Immature natural killer cell (primary cell): Measurements from ENCODE around the gene ADRB2. TPM values are rescaled to one million over a fixed set of nuclear protein-coding genes. Genes with fewer than 3 reads are reported as not detected.

Experiments
- DNase-seq, 3 donors: peaks; one replicate each; pipeline ENCODE4 v3.0.0; 2022; ENCODE audit warnings: mixed read lengths in 1 of 3
- H3K27ac Mint-ChIP-seq, 6 donors: one replicate each; pipeline ENCODE4 v1.8.0; 2020; ENCODE audit warnings: mixed read lengths in 6 of 6, mild to moderate bottlenecking in 5 of 6, inconsistent platforms in 4 of 6, moderate library complexity in 3 of 6
- H3K27me3 Mint-ChIP-seq, 3 donors: one replicate each; pipeline ENCODE4 v1.8.0; 2020 to 2021; ENCODE audit warnings: low read depth in 3 of 3, mild to moderate bottlenecking in 3 of 3, mixed read lengths in 3 of 3, moderate library complexity in 3 of 3, inconsistent platforms in 1 of 3
- H3K36me3 Mint-ChIP-seq, 3 donors: one replicate each; pipeline ENCODE4 v1.8.0; 2020; ENCODE audit warnings: mixed read lengths in 3 of 3, inconsistent platforms in 2 of 3, mild to moderate bottlenecking in 2 of 3
- H3K4me1 Mint-ChIP-seq, 2 donors: one replicate each; pipeline ENCODE4 v1.8.0; 2020; ENCODE audit warnings: inconsistent platforms in 2 of 2, mild to moderate bottlenecking in 2 of 2, mixed read lengths in 2 of 2, moderate library complexity in 1 of 2
- H3K4me3 Mint-ChIP-seq, 5 donors: one replicate each; pipeline ENCODE4 v1.8.0; 2020; ENCODE audit warnings: mild to moderate bottlenecking in 5 of 5, mixed read lengths in 5 of 5, inconsistent platforms in 3 of 5, moderate library complexity in 3 of 5
- H3K9me3 Mint-ChIP-seq, 6 donors: one replicate each; pipeline ENCODE4 v1.8.0; 2020; ENCODE audit warnings: mild to moderate bottlenecking in 6 of 6, mixed read lengths in 6 of 6, inconsistent platforms in 4 of 6, moderate library complexity in 3 of 6
- polyA plus RNA-seq, 3 donors: library from polyadenylated mRNA; unstranded; fragments of 300-500 nt; fragmentation: Illumina TruSeq; gene quantifications; one replicate each; pipeline ENCODE4 v1.2.3, GENCODE V29; 2021

Gene ADRB2
- 10 to 100 TPM; 34.4 to 65.2 (median 54.1) TPM for polyA plus RNA-seq

DNA sequence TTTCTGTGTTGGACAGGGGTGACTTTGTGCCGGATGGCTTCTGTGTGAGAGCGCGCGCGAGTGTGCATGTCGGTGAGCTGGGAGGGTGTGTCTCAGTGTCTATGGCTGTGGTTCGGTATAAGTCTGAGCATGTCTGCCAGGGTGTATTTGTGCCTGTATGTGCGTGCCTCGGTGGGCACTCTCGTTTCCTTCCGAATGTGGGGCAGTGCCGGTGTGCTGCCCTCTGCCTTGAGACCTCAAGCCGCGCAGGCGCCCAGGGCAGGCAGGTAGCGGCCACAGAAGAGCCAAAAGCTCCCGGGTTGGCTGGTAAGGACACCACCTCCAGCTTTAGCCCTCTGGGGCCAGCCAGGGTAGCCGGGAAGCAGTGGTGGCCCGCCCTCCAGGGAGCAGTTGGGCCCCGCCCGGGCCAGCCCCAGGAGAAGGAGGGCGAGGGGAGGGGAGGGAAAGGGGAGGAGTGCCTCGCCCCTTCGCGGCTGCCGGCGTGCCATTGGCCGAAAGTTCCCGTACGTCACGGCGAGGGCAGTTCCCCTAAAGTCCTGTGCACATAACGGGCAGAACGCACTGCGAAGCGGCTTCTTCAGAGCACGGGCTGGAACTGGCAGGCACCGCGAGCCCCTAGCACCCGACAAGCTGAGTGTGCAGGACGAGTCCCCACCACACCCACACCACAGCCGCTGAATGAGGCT lies at the start of gene ADRB2:
ADRB2 (plus strand) TSS at position 559 of the 686 bp plus-strand sequence. CDS start 221 bp downstream, outside the sequence.
- Mint-ChIP-seq H3K4me1 (peaks cover 36 to 53% of the 10 kb centered on the region in 2 donors), H3K36me3 (peaks cover 26 to 39% (median 29%) of the 10 kb centered on the region in 3 donors), H3K9me3 (no peaks in the 10 kb centered on the region), H3K4me3 (peak within 1 kb of the TSS; percentile 96 to 99 (median 98)), H3K27me3 (peaks cover 6 to 19% (median 8%) of the 10 kb centered on the region in 3 donors), H3K27ac (peak within 1 kb of the TSS; percentile 90 to 98 (median 96))
- peak; percentile 92 to 93 (median 92) for DNase-seq

DNA sequence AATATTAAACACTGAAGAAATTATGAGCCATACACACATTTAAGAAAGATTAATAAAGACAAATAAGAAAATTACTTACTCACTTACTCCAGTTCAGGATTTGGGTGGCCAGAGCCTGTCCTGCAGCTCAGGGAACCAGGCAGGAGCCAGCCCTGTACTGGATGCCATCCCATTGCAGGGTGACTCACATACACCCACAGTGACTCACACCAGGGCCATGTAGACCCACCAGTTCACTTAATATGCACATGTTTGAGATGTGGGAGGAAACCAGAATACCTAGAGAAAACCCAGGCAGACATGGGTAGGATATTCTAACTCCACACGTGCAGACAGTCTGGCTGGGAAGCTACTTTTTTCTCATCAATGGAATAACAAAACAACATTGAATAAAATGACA lies 49.6 kb upstream of the ADRB2 start:
- no peak for DNase-seq
- Mint-ChIP-seq H3K36me3 (peaks cover 0 to 7% (median 0%) of the 10 kb centered on the region in 3 donors), H3K27ac (no peak overlapping the region), H3K4me1 (peaks cover 7 to 9% of the 10 kb centered on the region in 2 donors), H3K9me3 (no peaks in the 10 kb centered on the region), H3K27me3 (peaks cover 6 to 7% (median 6%) of the 10 kb centered on the region in 3 donors), H3K4me3 (no peak overlapping the region)

GRCh38 chr5:148778882-148779281 lies 47.5 kb upstream of the ADRB2 start:
- peaks cover 3 to 4% (median 3%) of the 10 kb centered on the region in 3 donors for H3K27me3 Mint-ChIP-seq
- no peak for DNase-seq
- peaks cover 0 to 7% (median 0%) of the 10 kb centered on the region in 3 donors for H3K36me3 Mint-ChIP-seq
- no peaks in the 10 kb centered on the region for H3K9me3 Mint-ChIP-seq
- H3K4me3 Mint-ChIP-seq = no peak overlapping the region
- peaks cover 12 to 13% of the 10 kb centered on the region in 2 donors for H3K4me1 Mint-ChIP-seq
- H3K27ac Mint-ChIP-seq = no peak overlapping the region

DNA sequence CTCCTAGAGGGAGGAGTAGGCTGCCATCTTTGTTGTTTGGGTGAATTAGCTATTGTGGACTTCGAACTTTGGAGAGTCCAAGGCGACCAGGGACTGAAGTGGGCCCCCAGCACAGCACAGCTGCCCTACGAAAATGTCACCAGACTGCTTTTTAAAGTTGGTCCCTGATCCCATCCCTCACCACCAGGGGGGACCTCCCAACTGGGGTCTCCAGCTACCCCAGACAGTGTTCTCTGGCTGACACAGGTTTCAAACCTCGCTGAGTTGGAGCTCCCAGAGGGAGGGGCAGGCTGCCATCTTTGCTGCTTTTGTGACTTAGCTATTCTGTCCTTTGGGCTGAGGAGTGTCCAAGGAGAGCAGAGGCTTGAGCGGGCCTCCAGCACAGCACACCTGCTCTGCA lies 45.7 kb upstream of the ADRB2 start:
- peaks cover 0 to 7% (median 0%) of the 10 kb centered on the region in 3 donors for H3K36me3 Mint-ChIP-seq
- H3K27ac Mint-ChIP-seq = no peak overlapping the region
- peaks cover 3 to 4% (median 3%) of the 10 kb centered on the region in 3 donors for H3K27me3 Mint-ChIP-seq
- no peak for DNase-seq
- H3K4me3 Mint-ChIP-seq = no peak overlapping the region
- no peaks in the 10 kb centered on the region for H3K9me3 Mint-ChIP-seq
- H3K4me1 Mint-ChIP-seq = peaks cover 12 to 13% of the 10 kb centered on the region in 2 donors

DNA sequence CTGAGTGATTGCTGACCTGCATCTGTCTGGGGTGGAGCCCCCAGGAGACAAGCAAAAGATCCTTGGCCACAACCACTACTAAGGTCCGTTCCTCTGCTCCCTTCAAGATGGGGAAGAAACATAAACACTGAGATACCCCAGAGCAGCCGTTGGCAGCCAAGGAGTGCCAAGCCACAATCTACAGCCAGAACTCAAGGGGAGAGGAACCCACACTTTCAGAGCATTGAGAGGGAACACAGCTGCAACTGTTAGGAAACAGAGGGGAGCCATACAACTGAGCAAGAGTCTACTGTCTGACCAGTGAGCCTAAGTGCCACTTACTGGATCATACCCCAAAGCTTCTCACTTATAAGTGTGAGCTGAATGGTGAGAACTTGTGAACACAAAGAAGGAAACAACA lies 44.6 kb upstream of the ADRB2 start:
- Mint-ChIP-seq H3K36me3 (peaks cover 0 to 7% (median 0%) of the 10 kb centered on the region in 3 donors), H3K9me3 (no peaks in the 10 kb centered on the region), H3K27me3 (peaks cover 3 to 6% (median 5%) of the 10 kb centered on the region in 3 donors), H3K4me3 (peak overlapping the region in 3 of 5 donors; percentile 7 to 61 (median 30)), H3K27ac (peak overlapping the region in 3 of 6 donors; percentile 28 to 33 (median 32)), H3K4me1 (peaks cover 12 to 13% of the 10 kb centered on the region in 2 donors)
- DNase-seq = no peak

- no peak for DNase-seq
- peaks cover 12 to 13% of the 10 kb centered on the region in 2 donors for H3K4me1 Mint-ChIP-seq
- peaks cover 5 to 6% (median 6%) of the 10 kb centered on the region in 3 donors for H3K27me3 Mint-ChIP-seq
- no peaks in the 10 kb centered on the region for H3K9me3 Mint-ChIP-seq
- no peaks in the 10 kb centered on the region for H3K36me3 Mint-ChIP-seq
- no peak overlapping the region for H3K27ac Mint-ChIP-seq
- H3K4me3 Mint-ChIP-seq = no peak overlapping the region
These were observed 41.2 kb upstream of the ADRB2 start for GRCh38 chr5:148785223-148785622.

- H3K27me3 Mint-ChIP-seq = peaks cover 4 to 6% (median 5%) of the 10 kb centered on the region in 3 donors
- H3K9me3 Mint-ChIP-seq = no peaks in the 10 kb centered on the region
- no peak overlapping the region for H3K4me3 Mint-ChIP-seq
- H3K27ac Mint-ChIP-seq = no peak overlapping the region
- peaks cover 6 to 9% of the 10 kb centered on the region in 2 donors for H3K4me1 Mint-ChIP-seq
- H3K36me3 Mint-ChIP-seq = no peaks in the 10 kb centered on the region
- DNase-seq = no peak
These were observed 40.0 kb upstream of the ADRB2 start for GRCh38 chr5:148786456-148786855.

GRCh38 chr5:148788636-148789035 lies 37.8 kb upstream of the ADRB2 start:
- Mint-ChIP-seq H3K4me1 (no peaks in the 10 kb centered on the region), H3K27me3 (peaks cover 4 to 7% (median 4%) of the 10 kb centered on the region in 3 donors), H3K4me3 (no peak overlapping the region), H3K36me3 (no peaks in the 10 kb centered on the region), H3K27ac (no peak overlapping the region), H3K9me3 (no peaks in the 10 kb centered on the region)
- DNase-seq = no peak

DNA sequence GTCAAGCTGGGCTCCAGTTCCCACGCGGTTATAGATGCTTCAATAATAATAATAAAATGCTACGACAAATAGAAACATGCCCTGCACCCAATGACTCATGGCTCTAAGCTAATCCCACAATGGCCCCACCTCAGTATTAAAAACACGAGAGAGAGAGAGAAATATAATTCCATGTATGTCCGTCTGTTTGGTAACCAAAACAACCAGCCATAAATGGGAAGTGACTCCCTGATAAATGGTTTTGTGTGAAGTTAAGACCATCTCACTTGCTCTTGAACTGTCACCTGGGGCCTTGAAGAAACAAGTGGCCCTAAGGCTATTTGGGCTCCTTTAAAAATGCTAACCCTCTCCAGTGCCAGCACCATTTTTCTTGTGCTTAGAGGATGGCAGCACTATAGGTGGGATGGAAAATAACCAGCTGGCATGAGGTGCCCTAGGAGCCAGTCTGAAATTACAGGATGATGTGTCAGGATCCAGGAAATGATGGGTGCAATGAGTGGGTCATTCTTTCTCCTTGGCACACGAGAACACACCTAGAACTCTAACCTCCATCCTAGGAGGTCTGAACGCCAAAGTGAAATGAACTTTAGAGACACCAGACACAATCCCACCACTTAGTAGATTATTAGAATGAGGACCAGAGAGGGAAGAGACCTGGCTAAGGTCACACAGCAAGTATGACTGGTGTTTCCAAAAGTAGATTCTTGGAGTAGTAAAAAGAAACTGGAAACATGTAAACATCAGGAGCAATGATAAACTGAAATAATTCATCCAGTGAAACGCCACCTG lies 35.7 kb upstream of the ADRB2 start:
- peaks cover 0 to 5% (median 0%) of the 10 kb centered on the region in 3 donors for H3K36me3 Mint-ChIP-seq
- no peak for DNase-seq
- H3K27me3 Mint-ChIP-seq = peaks cover 4 to 8% (median 5%) of the 10 kb centered on the region in 3 donors
- no peak overlapping the region for H3K4me3 Mint-ChIP-seq
- no peaks in the 10 kb centered on the region for H3K4me1 Mint-ChIP-seq
- H3K9me3 Mint-ChIP-seq = peaks cover 0 to 2% (median 0%) of the 10 kb centered on the region in 6 donors
- H3K27ac Mint-ChIP-seq = no peak overlapping the region

DNA sequence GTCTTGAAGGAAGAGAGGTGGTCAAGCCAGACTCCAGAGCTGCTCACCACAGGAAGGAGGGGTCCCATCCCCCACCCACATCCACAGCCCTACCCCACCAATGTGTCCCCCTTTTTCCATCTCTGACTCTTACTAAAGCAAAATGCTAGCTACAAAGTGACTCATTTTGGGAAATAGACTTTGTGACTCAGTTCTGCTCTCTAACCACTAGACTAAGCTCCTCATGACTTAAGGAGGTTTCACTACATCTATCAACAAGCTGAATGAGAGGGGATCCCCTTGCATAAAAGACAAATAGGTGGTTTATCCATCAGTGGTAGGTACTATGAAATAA lies 35.1 kb upstream of the ADRB2 start:
- H3K4me3 Mint-ChIP-seq = no peak overlapping the region
- no peak for DNase-seq
- peaks cover 4 to 11% (median 5%) of the 10 kb centered on the region in 3 donors for H3K27me3 Mint-ChIP-seq
- H3K27ac Mint-ChIP-seq = no peak overlapping the region
- peaks cover 0 to 5% (median 0%) of the 10 kb centered on the region in 3 donors for H3K36me3 Mint-ChIP-seq
- H3K9me3 Mint-ChIP-seq = peaks cover 0 to 2% (median 0%) of the 10 kb centered on the region in 6 donors
- no peaks in the 10 kb centered on the region for H3K4me1 Mint-ChIP-seq

DNA sequence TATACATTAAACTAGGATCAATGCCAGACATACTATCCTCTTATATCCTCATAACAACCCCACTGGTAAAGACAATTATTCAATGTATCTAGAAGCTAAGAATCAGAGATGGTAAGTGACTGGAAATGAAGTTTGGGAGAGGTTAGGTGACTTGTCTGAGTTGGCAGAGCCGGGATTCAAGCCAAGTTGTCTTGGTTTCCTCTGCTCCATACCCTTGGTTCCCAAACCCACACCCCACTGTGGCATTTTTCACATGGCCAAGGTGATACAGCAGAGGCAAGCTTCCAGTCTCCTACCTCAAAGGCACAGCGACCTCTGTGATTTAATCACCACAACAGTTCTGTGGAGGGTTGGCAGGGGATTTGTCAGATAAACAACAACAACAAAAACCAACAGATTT lies 34.7 kb upstream of the ADRB2 start:
- Mint-ChIP-seq H3K27ac (no peak overlapping the region), H3K27me3 (peaks cover 2 to 9% (median 4%) of the 10 kb centered on the region in 3 donors), H3K9me3 (peaks cover 0 to 2% (median 0%) of the 10 kb centered on the region in 6 donors), H3K4me1 (no peaks in the 10 kb centered on the region), H3K4me3 (no peak overlapping the region), H3K36me3 (peaks cover 0 to 5% (median 0%) of the 10 kb centered on the region in 3 donors)
- no peak for DNase-seq

DNA sequence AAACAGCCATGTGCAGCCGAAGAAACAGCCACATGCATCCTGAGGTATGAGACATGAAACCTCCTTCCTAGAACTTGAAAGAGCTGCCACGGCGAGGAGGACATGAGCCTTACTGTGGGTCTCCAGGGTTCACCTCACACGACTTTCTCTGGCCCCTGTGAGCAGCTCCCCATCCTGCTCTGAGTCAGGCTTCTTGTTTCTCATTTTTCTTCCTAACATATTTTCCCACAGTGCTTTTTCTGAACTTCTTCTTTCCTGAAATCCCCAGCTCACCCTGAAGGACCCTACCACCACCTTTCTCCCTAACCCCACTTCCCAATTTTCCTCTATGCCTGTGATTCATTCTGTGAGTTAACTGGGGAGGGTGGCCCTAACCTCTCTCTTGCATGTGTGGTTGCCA lies 33.7 kb upstream of the ADRB2 start:
- no peaks in the 10 kb centered on the region for H3K4me1 Mint-ChIP-seq
- peaks cover 2 to 8% (median 4%) of the 10 kb centered on the region in 3 donors for H3K27me3 Mint-ChIP-seq
- no peak overlapping the region for H3K4me3 Mint-ChIP-seq
- no peak overlapping the region for H3K27ac Mint-ChIP-seq
- no peak for DNase-seq
- H3K9me3 Mint-ChIP-seq = peaks cover 0 to 2% (median 0%) of the 10 kb centered on the region in 6 donors
- H3K36me3 Mint-ChIP-seq = peaks cover 0 to 5% (median 0%) of the 10 kb centered on the region in 3 donors

DNA sequence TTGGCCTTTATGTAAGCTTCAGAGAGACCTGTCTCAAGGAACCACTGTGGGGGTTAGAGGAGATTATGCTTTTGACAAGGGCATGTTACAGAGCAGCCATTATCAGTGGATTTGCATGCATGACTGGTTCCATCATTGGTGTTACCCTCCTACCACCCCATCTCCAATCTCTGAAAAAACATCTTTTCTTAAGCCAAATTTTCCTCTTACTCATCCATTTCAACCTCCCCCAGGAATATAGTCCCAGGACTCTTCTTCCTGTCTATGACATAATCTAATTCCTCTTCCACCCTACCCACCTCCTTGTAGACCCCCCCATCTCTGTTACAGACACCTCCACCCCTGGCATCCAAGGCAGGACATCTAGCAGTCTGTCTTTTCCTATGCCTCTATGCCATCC lies 33.1 kb upstream of the ADRB2 start:
- Mint-ChIP-seq H3K9me3 (peaks cover 0 to 2% (median 0%) of the 10 kb centered on the region in 6 donors), H3K36me3 (peaks cover 0 to 5% (median 0%) of the 10 kb centered on the region in 3 donors), H3K4me3 (no peak overlapping the region), H3K27me3 (peaks cover 1 to 8% (median 3%) of the 10 kb centered on the region in 3 donors), H3K27ac (no peak overlapping the region), H3K4me1 (no peaks in the 10 kb centered on the region)
- DNase-seq = no peak

DNA sequence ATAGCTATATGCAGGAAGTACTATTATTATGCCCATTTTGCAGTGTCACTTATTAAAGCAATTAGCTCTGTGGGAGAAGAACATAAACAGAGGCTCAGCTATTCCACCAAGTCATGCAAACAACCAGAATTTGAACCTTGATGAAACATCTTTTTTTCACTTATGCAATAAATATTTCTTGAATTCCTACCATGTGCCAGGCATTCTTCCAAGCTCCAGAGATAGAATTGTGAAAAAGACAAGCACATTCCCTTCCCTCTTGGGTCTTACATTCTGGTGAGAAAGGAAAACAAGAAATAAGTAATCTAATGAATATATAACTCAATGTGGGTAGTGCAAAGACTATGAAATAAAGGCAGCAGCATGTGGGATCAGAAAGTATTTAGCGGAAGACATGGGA lies 32.1 kb upstream of the ADRB2 start:
- Mint-ChIP-seq H3K27ac (no peak overlapping the region), H3K9me3 (peaks cover 0 to 2% (median 0%) of the 10 kb centered on the region in 6 donors), H3K36me3 (peaks cover 0 to 5% (median 0%) of the 10 kb centered on the region in 3 donors), H3K27me3 (peaks cover 2 to 8% (median 5%) of the 10 kb centered on the region in 3 donors), H3K4me3 (no peak overlapping the region), H3K4me1 (no peaks in the 10 kb centered on the region)
- DNase-seq = no peak
